Activated naive CD4-positive, alpha-beta T cell treated with anti-CD3 and anti-CD28 coated beads, Interleukin-2, amount 50 U/mL, for 16 hours (primary cell): ENCODE data around the gene IPO13.
A peak's percentile ranks its signal among the peaks of the same experiment; 100 is the strongest.

Experiments used
- DNase-seq: peaks from one replicate; pipeline ENCODE4 v3.0.0-alpha.2; 2020

The IPO13 gene

DNA sequence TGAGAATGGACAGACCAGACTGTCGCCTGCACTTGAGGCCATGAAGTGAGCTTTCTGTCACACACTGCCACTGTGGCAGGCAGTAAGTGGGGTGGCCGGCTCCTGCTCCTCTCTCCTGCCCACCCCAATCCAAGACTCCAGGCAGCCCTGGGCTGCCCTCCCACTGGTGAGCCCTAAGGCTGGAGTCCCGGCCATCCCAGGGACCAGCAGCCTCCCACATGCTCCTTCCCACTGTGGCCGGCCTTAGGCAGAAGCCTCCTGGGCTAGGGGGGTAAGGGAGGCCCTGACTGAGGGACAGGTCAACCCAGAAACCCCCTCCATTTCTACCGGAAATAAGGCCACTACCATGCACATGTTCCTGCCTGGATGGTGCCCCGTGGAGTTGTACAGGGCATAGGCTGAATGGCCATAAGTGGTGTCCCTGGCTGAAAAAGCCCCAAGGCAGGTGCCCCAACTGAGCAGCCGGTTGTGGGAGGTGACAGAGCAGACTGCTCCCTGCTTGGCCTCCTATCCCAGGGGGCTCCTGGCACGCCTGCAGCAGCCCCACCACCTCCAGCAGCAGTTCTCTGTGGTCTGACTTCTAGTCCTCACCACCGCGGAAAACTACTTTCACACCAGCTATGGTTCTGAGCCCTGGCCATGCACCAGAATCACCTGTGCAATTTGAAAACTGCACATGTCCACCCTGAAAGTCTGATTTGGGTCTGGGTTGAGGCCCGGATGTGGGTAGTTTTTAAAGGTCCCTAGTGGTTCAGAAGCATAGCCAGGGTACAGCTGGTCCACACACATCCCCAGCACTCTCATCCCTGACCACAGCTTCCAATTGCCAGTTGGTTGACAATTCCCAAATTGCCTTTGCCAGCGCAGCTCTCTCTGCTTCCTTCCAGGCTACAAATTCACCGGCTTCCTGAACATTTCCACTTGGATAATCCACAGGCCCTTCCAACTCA lies 14.8 kb upstream of the IPO13 start:
- no peak for DNase-seq

GRCh38 chr1:43932786-43933385 lies 13.9 kb upstream of the IPO13 start:
- no peak for DNase-seq

- DNase-seq, result peak; percentile 21
Measured at GRCh38 chr1:43933386-43934100, 13.2 kb upstream of the IPO13 start, which contains the start of gene ARTN. ARTN (plus strand) TSS chr1:43933801; CDS start chr1:43935657, 1,856 bp downstream.

DNA sequence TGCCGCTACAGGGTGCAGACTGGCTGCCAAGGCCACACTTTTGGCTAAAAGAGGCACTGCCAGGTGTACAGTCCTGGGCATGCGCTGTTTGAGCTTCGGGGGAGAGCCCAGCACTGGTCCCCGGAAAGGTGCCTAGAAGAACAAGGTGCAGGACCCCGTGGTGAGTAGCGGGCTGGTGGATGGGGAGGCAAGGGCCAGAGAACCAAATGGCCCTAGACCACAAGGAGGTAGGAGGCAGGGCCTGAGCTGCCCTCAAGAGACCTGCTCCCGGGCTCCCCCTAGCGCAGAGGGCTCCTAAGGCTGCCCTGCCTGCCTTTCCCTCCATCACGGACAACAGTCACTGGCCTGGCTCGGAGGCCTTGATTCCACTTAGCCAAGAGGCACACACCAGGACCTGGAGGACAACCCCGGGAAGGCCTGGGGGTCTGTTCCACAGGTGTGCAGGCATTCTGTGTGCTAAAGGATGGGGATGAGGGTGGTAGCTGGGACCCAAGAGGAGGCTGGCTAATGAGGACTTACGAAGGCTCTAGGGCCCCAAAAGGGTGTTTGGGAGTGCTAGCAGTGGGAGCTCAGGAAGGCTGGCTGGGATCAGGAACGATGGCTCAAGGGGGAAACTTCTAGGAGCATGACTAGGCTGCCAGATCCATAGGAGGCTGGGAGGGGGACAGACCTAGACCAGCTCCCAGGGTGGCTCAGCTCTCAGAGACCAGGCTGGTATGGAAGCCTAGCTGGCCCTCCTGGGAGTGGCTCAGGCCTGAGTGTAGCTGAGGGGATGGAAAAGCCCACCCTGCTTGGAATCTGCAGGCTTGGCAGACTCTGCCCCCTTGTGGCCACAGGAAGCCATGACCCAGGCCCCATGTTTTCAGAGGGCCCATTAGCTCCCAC lies 12.4 kb upstream of the IPO13 start:
- DNase-seq, result peak; percentile 62

DNA sequence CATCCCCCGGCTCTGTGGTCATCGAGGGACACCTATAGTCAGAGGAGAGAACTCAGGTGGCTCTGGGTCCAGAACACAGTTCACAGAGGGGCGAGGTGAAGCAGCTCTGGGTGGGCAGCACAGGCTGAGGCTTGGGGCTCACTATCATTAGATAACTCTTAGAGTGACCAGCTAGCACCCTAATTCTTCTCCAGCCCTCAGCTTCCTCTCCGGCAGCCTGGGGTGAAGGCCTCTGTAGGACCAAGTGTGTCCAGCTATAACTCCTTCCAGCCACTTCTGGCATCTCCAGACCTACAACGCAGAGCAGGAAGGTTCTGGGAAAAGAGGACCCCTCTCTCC lies 11.8 kb upstream of the IPO13 start:
- no peak for DNase-seq

DNA sequence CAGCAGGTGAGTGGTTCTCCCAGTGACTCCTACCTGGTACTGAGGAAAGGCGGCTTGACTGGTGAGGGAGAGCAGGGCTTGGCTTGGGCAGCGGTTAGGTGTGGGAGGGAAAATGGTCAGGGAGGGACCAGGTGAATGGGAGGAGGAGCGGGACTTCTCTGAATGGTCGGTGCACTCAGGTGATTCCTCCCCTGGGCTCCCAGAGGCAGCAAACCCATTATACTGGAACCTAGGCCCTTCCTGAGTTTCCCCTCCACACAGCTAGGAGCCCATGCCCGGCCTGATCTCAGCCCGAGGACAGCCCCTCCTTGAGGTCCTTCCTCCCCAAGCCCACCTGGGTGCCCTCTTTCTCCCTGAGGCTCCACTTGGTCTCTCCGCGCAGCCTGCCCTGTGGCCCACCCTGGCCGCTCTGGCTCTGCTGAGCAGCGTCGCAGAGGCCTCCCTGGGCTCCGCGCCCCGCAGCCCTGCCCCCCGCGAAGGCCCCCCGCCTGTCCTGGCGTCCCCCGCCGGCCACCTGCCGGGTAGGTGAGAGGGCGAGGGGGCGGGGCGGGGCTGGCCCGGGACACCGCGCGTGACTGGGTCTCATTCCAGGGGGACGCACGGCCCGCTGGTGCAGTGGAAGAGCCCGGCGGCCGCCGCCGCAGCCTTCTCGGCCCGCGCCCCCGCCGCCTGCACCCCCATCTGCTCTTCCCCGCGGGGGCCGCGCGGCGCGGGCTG lies 10.9 kb upstream of the IPO13 start:
- DNase-seq, result no peak

DNA sequence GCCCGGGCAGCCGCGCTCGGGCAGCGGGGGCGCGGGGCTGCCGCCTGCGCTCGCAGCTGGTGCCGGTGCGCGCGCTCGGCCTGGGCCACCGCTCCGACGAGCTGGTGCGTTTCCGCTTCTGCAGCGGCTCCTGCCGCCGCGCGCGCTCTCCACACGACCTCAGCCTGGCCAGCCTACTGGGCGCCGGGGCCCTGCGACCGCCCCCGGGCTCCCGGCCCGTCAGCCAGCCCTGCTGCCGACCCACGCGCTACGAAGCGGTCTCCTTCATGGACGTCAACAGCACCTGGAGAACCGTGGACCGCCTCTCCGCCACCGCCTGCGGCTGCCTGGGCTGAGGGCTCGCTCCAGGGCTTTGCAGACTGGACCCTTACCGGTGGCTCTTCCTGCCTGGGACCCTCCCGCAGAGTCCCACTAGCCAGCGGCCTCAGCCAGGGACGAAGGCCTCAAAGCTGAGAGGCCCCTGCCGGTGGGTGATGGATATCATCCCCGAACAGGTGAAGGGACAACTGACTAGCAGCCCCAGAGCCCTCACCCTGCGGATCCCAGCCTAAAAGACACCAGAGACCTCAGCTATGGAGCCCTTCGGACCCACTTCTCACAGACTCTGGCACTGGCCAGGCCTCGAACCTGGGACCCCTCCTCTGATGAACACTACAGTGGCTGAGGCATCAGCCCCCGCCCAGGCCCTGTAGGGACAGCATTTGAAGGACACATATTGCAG lies 10.2 kb upstream of the IPO13 start:
- DNase-seq, result no peak

GRCh38 chr1:43937179-43937865 lies 9.4 kb upstream of the IPO13 start:
- DNase-seq, result no peak

DNA sequence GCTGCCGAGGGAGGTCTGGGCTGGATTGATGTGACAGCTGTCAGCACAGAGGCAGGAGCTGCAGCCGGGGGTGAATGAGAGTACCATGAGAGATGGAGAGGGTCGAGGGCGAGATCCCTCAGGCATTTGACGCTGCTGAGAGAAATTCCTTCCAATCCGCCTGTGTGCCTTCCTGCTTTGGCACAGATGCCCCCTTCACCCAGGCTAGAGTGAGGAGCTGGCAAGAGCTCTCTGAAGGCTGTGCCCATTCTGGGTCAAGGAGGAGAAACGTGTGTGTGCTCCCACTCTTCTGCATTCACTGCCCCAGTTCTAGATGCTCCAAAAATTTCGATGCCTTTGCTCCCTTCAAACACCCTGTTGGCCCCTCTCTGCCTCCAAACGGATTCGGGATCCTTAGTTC lies 8.4 kb upstream of the IPO13 start:
- no peak for DNase-seq

DNA sequence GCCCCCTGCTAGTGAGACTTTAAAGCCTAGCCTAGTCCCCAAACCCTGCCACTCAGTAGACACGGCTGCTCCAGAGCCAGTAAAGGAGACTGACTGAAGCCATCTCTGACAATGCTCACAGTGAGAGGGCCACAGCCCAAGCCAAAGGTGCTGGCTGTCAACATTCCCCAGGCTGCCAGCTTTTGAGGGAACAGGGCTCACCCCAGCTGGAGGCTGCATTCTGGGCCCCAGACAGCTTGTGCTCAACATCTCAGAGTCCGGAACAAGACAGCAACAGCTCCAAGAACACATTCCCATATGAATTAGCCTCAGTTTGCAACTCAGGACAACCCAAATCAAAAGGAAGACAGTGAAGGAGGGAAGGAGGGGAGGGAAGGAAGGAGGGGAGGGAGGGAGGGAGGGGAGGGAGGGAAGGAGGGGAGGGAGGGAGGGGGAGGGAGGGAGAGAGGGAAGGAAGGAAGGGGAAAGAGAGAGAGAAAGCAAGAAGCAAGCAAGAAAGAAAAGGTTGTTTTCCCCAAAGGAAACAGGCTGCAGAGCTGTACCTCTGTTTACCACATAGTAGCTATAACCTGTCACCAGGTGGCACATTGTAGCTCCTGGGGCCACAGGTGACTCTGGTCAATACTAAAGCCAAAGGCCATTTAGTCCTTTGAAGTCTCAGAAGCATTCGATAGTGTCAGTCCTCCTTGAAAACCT lies 7.7 kb upstream of the IPO13 start:
- no peak for DNase-seq

DNA sequence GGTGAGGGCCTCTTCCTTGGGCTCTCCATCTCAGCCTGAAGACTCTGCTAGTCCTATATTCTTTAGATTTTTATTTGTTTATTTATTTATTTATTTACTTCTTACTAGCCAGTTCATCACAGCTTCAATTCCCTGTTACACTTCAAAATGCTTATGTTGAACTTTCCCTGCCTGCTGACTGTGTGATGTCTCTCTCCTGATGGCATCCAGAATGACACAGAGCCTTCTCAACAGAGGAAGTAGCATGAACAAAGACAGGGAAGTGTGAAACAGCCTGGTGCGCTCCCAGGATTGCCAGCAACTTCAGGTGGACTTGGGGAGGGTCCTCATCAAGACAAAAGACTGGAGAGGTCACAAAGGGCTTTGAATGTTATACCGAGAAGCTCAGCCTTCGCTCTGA lies 4.3 kb upstream of the IPO13 start:
- no peak for DNase-seq

GRCh38 chr1:43944860-43945259 lies 1.9 kb upstream of the IPO13 start:
- no peak for DNase-seq

GRCh38 chr1:43945674-43946235 lies 995 bp upstream of the IPO13 start:
- no peak for DNase-seq

GRCh38 chr1:43947061-43947873 lies 517 bp downstream of the IPO13 start:
- peak; percentile 22 for DNase-seq

- no peak for DNase-seq
Measured at GRCh38 chr1:43947874-43948437, 1.2 kb downstream of the IPO13 start.

- no peak for DNase-seq
Measured at GRCh38 chr1:43949678-43950077, 2.9 kb downstream of the IPO13 start.

GRCh38 chr1:43951021-43951985 lies 4.6 kb downstream of the IPO13 start:
- no peak for DNase-seq
